GM21723 (cell line): Measurements from ENCODE around the gene NEB.
A peak's percentile ranks its signal among the peaks of the same experiment; 100 is the strongest.
"Not testable (repeated sequence)": the region's sequence is repeated elsewhere in the genome, so short reads cannot be mapped to it uniquely, and the experiment has no call there.

Experiments
- ATAC-seq: cut with Tn5 transposase; IDR thresholded peaks from one replicate; pipeline ENCODE4 v1.9.1; 2021; ENCODE audit warnings: mild to moderate bottlenecking, moderate library complexity; ENCODE audit not compliant: unreplicated experiment

NEB gene

DNA sequence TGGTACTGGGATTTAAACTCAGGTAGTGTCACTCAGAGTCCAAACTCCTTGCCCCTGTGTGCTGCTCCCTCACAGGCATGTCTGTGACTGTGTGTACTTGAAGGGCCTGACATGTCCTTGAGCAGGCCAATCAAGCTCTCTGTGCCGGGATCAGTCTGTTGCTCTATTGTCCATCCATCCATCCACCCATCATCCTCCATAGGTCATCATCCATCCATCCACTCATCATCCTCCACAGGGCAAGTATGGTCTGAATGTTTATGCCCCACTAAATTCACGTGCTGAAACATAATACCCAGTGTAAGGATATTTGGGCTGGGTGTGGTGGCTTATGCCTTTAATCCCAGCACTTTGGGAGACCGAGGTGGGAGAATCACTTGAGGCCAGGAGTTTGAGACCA, 24.5 kb upstream of the NEB start:
- ATAC-seq, result no peak

DNA sequence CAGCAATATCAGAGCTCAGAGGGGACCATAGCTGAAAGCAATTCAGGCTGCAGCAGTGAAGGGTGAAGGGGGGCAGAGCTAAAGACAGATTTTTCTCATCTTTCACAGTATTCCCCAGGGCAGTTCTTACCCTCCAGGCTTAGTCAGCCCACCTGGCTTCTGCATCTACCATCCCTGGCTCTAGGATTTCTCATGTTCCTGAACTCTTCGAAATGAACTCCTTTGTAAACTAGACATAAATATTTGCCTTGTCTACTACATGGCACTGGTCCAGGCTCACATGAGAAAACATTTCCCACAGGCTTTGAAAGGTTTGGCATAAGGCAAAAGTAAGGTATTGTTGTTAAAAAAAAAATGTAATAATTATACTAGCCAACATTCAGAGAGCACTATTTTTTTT, 23.6 kb upstream of the NEB start:
- no peak for ATAC-seq

DNA sequence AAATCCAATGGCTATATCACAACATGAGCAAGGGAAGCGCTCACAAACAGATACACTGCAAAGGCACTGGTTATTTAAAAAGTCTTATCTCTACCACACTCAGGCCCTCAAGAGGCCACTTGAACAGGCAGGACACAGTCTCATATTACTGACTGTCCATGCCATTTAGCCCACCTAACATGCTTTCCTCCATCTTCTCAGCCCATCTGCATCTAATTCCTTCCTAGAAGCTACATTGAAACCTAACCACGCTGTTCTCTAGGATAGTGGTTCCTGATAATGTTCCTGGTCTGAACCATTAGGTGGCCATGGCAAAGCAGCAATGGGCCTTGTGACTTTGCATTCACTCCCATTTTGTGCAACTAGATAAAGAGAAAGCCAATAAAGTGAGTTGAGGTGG, 22.5 kb upstream of the NEB start:
- no peak for ATAC-seq

DNA sequence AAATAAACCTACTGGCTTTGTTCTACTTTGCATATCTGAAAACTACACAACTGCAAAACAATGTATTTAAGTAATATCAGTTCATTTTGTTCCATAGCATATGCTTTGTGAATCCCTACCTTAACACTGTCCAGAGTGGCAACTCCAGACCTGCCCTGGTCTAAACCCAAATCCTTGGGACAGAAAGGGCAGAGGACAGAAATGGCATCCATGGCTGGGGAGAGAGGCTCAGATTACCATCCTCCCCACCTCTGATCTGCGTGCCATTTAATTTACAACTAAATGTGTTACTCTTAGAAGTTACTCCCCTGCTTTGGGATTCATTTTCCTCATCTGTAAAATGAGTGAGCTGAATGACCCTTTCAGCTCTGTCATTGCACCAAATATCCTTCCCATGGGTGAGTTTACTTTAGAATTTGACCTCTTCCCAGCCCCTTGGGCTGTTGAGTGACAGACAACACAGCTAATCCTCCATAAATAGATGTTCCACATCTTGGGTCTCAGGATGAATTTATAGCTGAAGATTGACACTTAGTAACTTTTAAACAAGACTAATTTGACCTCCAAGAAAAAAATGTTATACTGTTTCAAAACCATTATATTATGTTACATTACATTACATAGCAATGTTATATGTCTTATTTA, 20.1 kb upstream of the NEB start:
- ATAC-seq, result no peak

DNA sequence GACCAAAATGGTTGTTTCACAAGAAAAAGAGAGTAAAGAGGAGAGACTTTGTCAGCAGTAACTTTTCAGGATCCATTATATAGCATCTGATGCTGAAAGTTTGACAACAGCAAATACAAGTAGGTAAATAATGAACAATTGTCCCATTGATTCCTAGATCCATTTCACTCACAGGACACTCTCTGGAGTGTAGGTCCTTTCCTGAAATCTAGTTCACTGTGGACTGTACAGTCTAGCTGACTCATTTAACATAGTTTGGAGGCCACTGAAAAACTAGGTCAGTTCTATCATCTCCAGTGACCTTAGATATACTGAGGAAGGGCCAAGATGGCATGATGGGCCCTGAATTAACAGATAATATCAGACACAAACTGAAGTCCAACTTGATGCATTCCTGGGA, 19.3 kb upstream of the NEB start:
- ATAC-seq, result no peak

DNA sequence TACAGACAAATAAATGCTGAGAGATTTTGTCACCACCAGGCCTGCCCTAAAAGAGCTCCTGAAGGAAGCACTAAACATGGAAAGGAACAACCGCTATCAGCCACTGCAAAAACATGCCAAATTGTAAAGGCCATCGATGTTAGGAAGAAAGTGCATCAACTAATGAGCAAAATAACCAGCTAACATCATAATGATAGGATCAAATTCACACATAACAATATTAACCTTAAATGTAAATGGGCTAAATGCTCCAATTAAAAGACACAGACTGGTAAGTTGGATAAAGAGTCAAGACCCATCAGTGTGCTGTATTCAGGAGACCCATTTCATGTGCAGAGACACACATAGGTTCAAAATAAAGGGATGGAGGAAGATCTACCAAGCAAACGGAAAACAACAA, 11.0 kb upstream of the NEB start:
- ATAC-seq, result not testable (repeated sequence)

GRCh38 chr2:151730262-151730975, 3.9 kb downstream of the NEB start:
- peak; percentile 80 for ATAC-seq

- peak; percentile 48 for ATAC-seq
Observed at GRCh38 chr2:151729837-151730236, 4.4 kb downstream of the NEB start.

GRCh38 chr2:151729415-151729811, 4.9 kb downstream of the NEB start:
- ATAC-seq, result no peak

DNA sequence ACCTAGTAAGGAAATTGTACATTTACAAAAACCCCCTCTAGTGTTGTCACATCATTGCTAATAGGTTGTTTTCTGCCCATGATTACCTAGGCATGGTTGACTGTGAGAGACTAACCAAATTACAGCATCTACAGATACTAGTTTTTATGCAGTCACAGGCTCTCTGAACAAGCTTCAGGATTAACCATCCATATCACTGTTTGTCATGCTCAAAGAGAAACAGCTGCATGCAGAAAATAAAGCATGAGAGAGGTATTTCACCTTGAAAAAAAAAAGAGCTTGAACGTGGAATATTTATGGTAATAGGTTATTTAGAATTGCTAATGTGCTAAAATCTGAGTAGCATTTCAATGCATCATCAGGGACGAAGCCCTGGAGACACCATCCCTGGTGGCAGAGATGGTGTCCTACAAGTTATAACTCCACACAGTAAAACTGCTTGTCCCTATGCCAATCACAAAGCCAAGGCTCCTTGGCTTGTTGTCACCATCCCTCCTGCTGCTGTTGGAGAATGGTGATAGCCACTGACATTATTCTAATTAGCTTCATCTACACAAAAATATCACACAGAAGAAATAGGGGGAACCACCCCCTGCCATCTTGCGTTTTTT, 5.4 kb downstream of the NEB start:
- ATAC-seq, result no peak

- no peak for ATAC-seq
Observed at GRCh38 chr2:151727593-151728552, 6.4 kb downstream of the NEB start.

DNA sequence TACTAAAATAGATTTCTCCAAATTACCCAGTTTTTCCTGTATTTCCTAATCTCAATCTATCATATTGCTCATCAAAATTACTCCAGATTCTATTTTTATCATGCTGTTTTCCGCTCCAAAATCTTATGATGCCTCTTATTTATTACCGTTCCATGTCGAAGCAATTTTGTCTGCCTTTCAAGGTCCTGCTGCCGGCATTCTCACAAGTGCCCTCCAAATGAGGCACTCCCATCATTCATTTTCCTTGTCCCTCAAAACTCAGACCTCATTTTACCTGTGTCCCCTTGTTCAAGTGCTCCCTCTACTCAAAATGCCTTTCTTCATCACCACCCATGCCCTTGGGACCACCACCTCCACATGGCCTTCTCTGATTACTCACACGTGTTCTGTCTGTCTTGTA, 13.1 kb downstream of the NEB start:
- ATAC-seq, result no peak

DNA sequence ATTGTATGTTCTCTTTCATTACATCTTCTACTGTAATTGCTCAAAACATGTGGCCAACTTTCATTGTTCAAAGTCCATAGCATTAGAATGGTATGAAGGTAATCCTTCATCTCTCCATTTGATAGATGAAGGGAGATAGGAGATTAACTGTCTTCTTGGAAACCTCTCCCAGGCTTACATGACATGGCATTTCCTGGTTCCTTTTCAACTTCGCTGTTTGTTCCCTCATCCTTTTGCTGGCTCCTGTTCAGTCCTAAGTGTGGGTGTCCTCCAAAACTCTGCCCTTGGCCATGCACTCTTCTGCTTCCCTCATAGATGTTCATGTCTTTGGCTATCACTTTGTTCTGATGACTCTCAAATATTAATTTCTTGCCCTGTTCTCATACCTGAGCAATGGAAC, 13.8 kb downstream of the NEB start:
- no peak for ATAC-seq

GRCh38 chr2:151718796-151719195, 15.5 kb downstream of the NEB start:
- ATAC-seq, result no peak

- ATAC-seq, result no peak
Observed at GRCh38 chr2:151718247-151718646, 16.0 kb downstream of the NEB start.

- ATAC-seq, result no peak
Observed at GRCh38 chr2:151716721-151717120, 17.6 kb downstream of the NEB start.

DNA sequence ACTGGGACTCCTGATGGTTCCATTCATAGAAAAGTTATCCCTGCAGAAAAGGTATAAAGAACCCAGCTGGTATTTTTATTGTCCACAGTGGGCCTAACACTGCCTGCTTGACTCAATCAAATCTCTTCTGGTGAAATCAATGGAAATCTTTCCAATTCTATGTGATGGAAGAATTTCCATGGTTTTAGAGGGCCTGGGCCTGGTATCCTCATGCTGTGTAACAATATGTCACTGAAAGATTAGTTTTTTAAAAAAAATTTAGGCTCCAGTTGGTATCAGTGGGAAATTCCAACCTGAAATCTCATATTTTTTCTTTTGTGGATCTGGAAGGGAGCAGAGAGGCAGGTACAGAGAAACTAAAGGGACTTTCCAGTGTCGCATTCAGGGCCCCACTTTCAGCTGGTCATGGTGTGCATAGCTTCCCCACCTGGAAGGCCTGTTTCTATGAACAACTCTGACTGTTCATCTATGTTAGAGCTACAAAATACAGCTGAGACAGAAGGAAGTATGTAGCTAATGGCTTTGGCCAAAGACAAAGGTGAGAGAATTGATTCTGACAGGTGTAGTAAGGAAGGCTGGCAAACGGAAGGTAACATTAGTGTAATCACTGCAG, 20.9 kb downstream of the NEB start:
- ATAC-seq, result no peak

- ATAC-seq, result no peak
Observed at GRCh38 chr2:151711025-151711424, 23.3 kb downstream of the NEB start.

- no peak for ATAC-seq
Observed at GRCh38 chr2:151708788-151709187, 25.5 kb downstream of the NEB start.

- ATAC-seq, result no peak
Observed at GRCh38 chr2:151707857-151708256, 26.4 kb downstream of the NEB start.

DNA sequence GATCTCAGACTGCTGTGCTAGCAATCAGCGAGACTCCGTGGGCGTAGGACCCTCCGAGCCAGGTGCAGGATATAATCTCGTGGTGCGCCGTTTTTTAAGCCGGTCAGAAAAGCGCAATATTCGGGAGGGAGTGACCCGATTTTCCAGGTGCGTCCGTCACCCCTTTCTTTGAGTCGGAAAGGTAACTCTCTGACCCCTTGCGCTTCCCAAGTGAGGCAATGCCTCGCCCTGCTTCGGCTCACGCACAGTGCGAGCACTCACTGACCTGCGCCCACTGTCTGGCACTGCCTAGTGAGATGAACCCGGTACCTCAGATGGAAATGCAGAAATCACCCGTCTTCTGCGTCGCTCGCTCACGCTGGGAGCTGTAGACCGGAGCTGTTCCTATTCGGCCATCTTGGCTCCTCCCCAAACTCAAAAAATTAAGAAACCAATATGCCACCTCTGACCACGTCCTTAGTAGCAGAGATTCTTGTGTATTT, 29.8 kb downstream of the NEB start:
- not testable (repeated sequence) for ATAC-seq
